Rectal smooth muscle tissue (tissue), 1 donor: ENCODE results near the gene DSCAM.
"Not testable (repeated sequence)": the region's sequence is repeated elsewhere in the genome, so short reads cannot be mapped to it uniquely, and the experiment has no call there.

Experiments
- H3K27ac ChIP-seq: one replicate; pipeline ENCODE4 v1.7.0; 2013; ENCODE audit warnings: low read depth, low read length, inconsistent platforms
- H3K27me3 ChIP-seq: one replicate; pipeline ENCODE4 v1.7.0; 2013; ENCODE audit warnings: low read length; ENCODE audit not compliant: control insufficient read depth, insufficient read depth
- H3K36me3 ChIP-seq: one replicate; pipeline ENCODE4 v1.7.0; 2013; ENCODE audit warnings: low read length; ENCODE audit not compliant: control insufficient read depth, insufficient read depth
- H3K4me1 ChIP-seq: one replicate; pipeline ENCODE4 v1.7.0; 2013; ENCODE audit warnings: low read length; ENCODE audit not compliant: control insufficient read depth, insufficient read depth
- H3K4me3 ChIP-seq: one replicate; pipeline ENCODE4 v1.7.0; 2013; ENCODE audit warnings: low read length
- H3K9ac ChIP-seq: one replicate; pipeline ENCODE4 v1.7.0; 2013; ENCODE audit warnings: low read length

Gene DSCAM

GRCh38 chr21:40846587-40847411 lies at the start of gene DSCAM:
Gene DSCAM, minus strand, starts transcription at chr21:40847158. Its CDS starts 497 bp downstream, at chr21:40846661.
- H3K27ac ChIP-seq = no peak within 1 kb of the TSS
- no peaks in the 10 kb centered on the region for H3K4me1 ChIP-seq
- H3K4me3 ChIP-seq = no peak within 1 kb of the TSS
- no peak within 1 kb of the TSS for H3K9ac ChIP-seq
- H3K36me3 ChIP-seq = no peaks in the 10 kb centered on the region
- H3K27me3 ChIP-seq = peaks cover 5% of the 10 kb centered on the region

- not testable (repeated sequence) for H3K27ac ChIP-seq, H3K4me3 ChIP-seq, H3K27me3 ChIP-seq, H3K9ac ChIP-seq, H3K4me1 ChIP-seq, H3K36me3 ChIP-seq
Measured at GRCh38 chr21:40895697-40896096, 48.7 kb upstream of the DSCAM start.

- Histone ChIP-seq H3K27ac (no peak overlapping the region), H3K9ac (no peak overlapping the region), H3K4me1 (no peaks in the 10 kb centered on the region), H3K36me3 (no peaks in the 10 kb centered on the region), H3K4me3 (no peak overlapping the region), H3K27me3 (no peaks in the 10 kb centered on the region)
Measured at GRCh38 chr21:40886931-40887330, 40.0 kb upstream of the DSCAM start.

- H3K27ac ChIP-seq = no peak overlapping the region
- no peaks in the 10 kb centered on the region for H3K4me1 ChIP-seq
- H3K4me3 ChIP-seq = no peak overlapping the region
- H3K27me3 ChIP-seq = no peaks in the 10 kb centered on the region
- no peaks in the 10 kb centered on the region for H3K36me3 ChIP-seq
- no peak overlapping the region for H3K9ac ChIP-seq
Measured at GRCh38 chr21:40886006-40886405, 39.0 kb upstream of the DSCAM start.

- Histone ChIP-seq H3K36me3 (no peaks in the 10 kb centered on the region), H3K27me3 (no peaks in the 10 kb centered on the region), H3K4me1 (no peaks in the 10 kb centered on the region), H3K27ac (no peak overlapping the region), H3K4me3 (no peak overlapping the region), H3K9ac (no peak overlapping the region)
Measured at GRCh38 chr21:40882192-40882915, 35.4 kb upstream of the DSCAM start.

GRCh38 chr21:40881767-40882166 lies 34.8 kb upstream of the DSCAM start:
- H3K9ac ChIP-seq = no peak overlapping the region
- H3K4me3 ChIP-seq = no peak overlapping the region
- H3K36me3 ChIP-seq = no peaks in the 10 kb centered on the region
- no peaks in the 10 kb centered on the region for H3K4me1 ChIP-seq
- H3K27me3 ChIP-seq = no peaks in the 10 kb centered on the region
- no peak overlapping the region for H3K27ac ChIP-seq

- Histone ChIP-seq H3K27me3 (no peaks in the 10 kb centered on the region), H3K4me1 (no peaks in the 10 kb centered on the region), H3K9ac (no peak overlapping the region), H3K27ac (no peak overlapping the region), H3K36me3 (no peaks in the 10 kb centered on the region), H3K4me3 (no peak overlapping the region)
Measured at GRCh38 chr21:40871099-40871498, 24.1 kb upstream of the DSCAM start.

- Histone ChIP-seq H3K4me1 (no peaks in the 10 kb centered on the region), H3K27me3 (no peaks in the 10 kb centered on the region), H3K27ac (no peak overlapping the region), H3K9ac (no peak overlapping the region), H3K4me3 (no peak overlapping the region), H3K36me3 (no peaks in the 10 kb centered on the region)
Measured at GRCh38 chr21:40863839-40864238, 16.9 kb upstream of the DSCAM start.

GRCh38 chr21:40858517-40858916 lies 11.6 kb upstream of the DSCAM start:
- Histone ChIP-seq H3K27ac (no peak overlapping the region), H3K9ac (no peak overlapping the region), H3K4me3 (no peak overlapping the region), H3K36me3 (no peaks in the 10 kb centered on the region), H3K27me3 (no peaks in the 10 kb centered on the region), H3K4me1 (no peaks in the 10 kb centered on the region)

GRCh38 chr21:40853956-40854688 lies 7.2 kb upstream of the DSCAM start:
- Histone ChIP-seq H3K36me3 (no peaks in the 10 kb centered on the region), H3K4me3 (no peak overlapping the region), H3K9ac (no peak overlapping the region), H3K27ac (no peak overlapping the region), H3K27me3 (no peaks in the 10 kb centered on the region), H3K4me1 (no peaks in the 10 kb centered on the region)

- Histone ChIP-seq H3K27ac (no peak overlapping the region), H3K4me1 (no peaks in the 10 kb centered on the region), H3K27me3 (no peaks in the 10 kb centered on the region), H3K4me3 (no peak overlapping the region), H3K36me3 (no peaks in the 10 kb centered on the region), H3K9ac (no peak overlapping the region)
Measured at GRCh38 chr21:40852563-40852962, 5.6 kb upstream of the DSCAM start.

GRCh38 chr21:40851749-40852148 lies 4.8 kb upstream of the DSCAM start:
- Histone ChIP-seq H3K27ac (no peak overlapping the region), H3K9ac (no peak overlapping the region), H3K36me3 (no peaks in the 10 kb centered on the region), H3K4me1 (no peaks in the 10 kb centered on the region), H3K4me3 (no peak overlapping the region), H3K27me3 (no peaks in the 10 kb centered on the region)
